Heart left ventricle (tissue), 16 donors: ENCODE measurements around the gene CCDC28B. TPM values are rescaled to one million over a fixed set of nuclear protein-coding genes. Genes with fewer than 3 reads are reported as not detected.

Experiments used
- ATAC-seq, 4 donors: fragments of 200-7000 bp; cut with Tn5 transposase; one replicate each; pipeline ENCODE4 v1.9.1; 2020 to 2022; ENCODE audit warnings: moderate library complexity in 4 of 4, mild to moderate bottlenecking in 3 of 4, moderate number of reproducible peaks in 1 of 4
- DNase-seq, 5 donors: peaks; one replicate each; pipeline ENCODE4 v3.0.0-alpha.2; 2020
- H3K27ac ChIP-seq, 12 donors: fragments of 200-600 bp; sonication (generic) in 4 of 12; one replicate each; pipeline versions ENCODE4 v1.5.0 to v1.8.0; 2016 to 2022; ENCODE audit warnings: mild to moderate bottlenecking in 2 of 12
- H3K27me3 ChIP-seq, 9 donors: fragments of 200-600 bp; sonication (generic) in 2 of 9; one replicate each; pipeline versions ENCODE4 v1.5.1 to v1.8.0; 2016 to 2022; ENCODE audit warnings: mild to moderate bottlenecking in 3 of 9
- H3K36me3 ChIP-seq, 9 donors: fragments of 200-600 bp; sonication (generic) in 2 of 9; one replicate each; pipeline versions ENCODE4 v1.5.0 to v1.8.0; 2018 to 2022; ENCODE audit warnings: mild to moderate bottlenecking in 2 of 9
- H3K4me1 ChIP-seq, 12 donors: fragments of 200-600 bp; sonication (generic) in 4 of 12; one replicate each; pipeline versions ENCODE4 v1.5.0 to v1.8.0; 2016 to 2022; ENCODE audit warnings: mild to moderate bottlenecking in 3 of 12
- H3K4me3 ChIP-seq, 12 donors: fragments of 200-600 bp; sonication (generic) in 4 of 12; one replicate each; pipeline versions ENCODE4 v1.5.0 to v1.8.0; 2017 to 2022; ENCODE audit warnings: mild to moderate bottlenecking in 9 of 12, moderate library complexity in 4 of 12
- H3K9me3 ChIP-seq, 12 donors: fragments of 200-600 bp; sonication (generic) in 4 of 12; one replicate each; pipeline versions ENCODE4 v1.5.0 to v1.8.0; 2016 to 2022; ENCODE audit warnings: mild to moderate bottlenecking in 1 of 12
- CTCF ChIP-seq, 12 donors: fragments of 200-600 bp; sonication (generic) in 4 of 12; IDR thresholded peaks; one replicate each; pipeline versions ENCODE4 v1.5.0 to v1.8.0; 2018 to 2022; ENCODE audit warnings: antibody characterized with exemption in 12 of 12, mild to moderate bottlenecking in 5 of 12
- POLR2A ChIP-seq, 2 donors: fragments of 450-650 bp; IDR thresholded peaks; one replicate each; pipeline ENCODE4 v1.6.1; 2017; ENCODE audit warnings: antibody characterized with exemption in 2 of 2, mild to moderate bottlenecking in 2 of 2, moderate library complexity in 2 of 2
- WGBS, 4 donors: extraction: QIAGEN DNeasy Blood & Tissue Kit in 2 of 4; methylation state at CpG; one replicate each; pipeline versions ENCODE4 v1.1.5 to v1.1.7; 2013 to 2018; 5-methylcytosine and 5-hydroxymethylcytosine counted together
- intact Hi-C, 10 donors: fragments of 100-400 bp; cut with DNase I; formaldehyde crosslinking; loops; one replicate each; pipeline versions ENCODE4 v1.11.1 to v1.14.2; 2022
- polyA plus RNA-seq, 2 donors: library from polyadenylated mRNA; stranded (reverse); fragments of 200-250 nt; gene quantifications; one replicate each; pipeline ENCODE4 v1.2.3, GENCODE V29; 2013
- total RNA-seq, 9 donors: library from RNA; depleted of rRNA in 2 of 9; stranded (reverse); fragments of >200 nt in 2 of 9; fragmentation: NEBNext Ultra II Directional in 3 of 9; extraction: Animal tissue kit (Norgen Biotek cat#: 25700) in 3 of 9; gene quantifications; one replicate each; pipeline versions ENCODE4 v1.1.0 to v1.2.4, GENCODE V29; 2016 to 2023
- donor health status: ischemic (EF 13 %, LVEDD 7.1; RV severe dilation, severe dysfunction).
- donor health status: healthy with polysubstance abuse.
- donor health status: DM: no; HTN: yes; CAD: no.
- donor health status: DM: no; HTN: no; CAD: no.
- donor health status: ischemic (EF 25% LVEDD 6.9; RV normal size, moderate dysfunction).
- donor health status: ischemic (EF 25% LVEDD 5.7; RV mildly dilated, moderate dysfunction).
- donor health status: healthy.
- donor health status: DM: yes; HTN: yes; CAD: no.
- donor health status: ischemic (EF 35%, LVEDD 5.7; RV mildly dilated, moderate dysfunction).
- donor health status: nonischemic (EF 11% LVEDD 7.7; RV severe dilation, severe dysfunction).
- donor health status: DM: yes; HTN: yes; CAD: no.
- donor health status: PGD.
- donor health status: ischemic (EF 29% LVEDD 5.4; RV normal size, mild dysfunction).
- donor health status: nonischemic (EF 23%, LVEDD 6.1; RV moderate dilation, normal function).

CCDC28B gene
- total and polyA plus RNA-seq, 11 donors, result 12.5 to 40.2 (median 17.0) TPM

- DNase-seq, result no peak
- H3K36me3 ChIP-seq, result peaks cover 2 to 100% (median 99%) of the 10 kb centered on the region in 9 donors
- TF ChIP-seq POLR2A (IDR thresholded peaks at IDR 0.05) (no peak), CTCF (IDR thresholded peaks at IDR 0.05) (no peak)
Measured at GRCh38 chr1:32192220-32192948, 8.0 kb upstream of the CCDC28B start.

GRCh38 chr1:32194984-32195383 lies 5.4 kb upstream of the CCDC28B start:
- Histone ChIP-seq H3K4me3 (no peak overlapping the region), H3K27me3 (no peaks in the 10 kb centered on the region), H3K36me3 (peaks cover 2 to 86% (median 81%) of the 10 kb centered on the region in 9 donors), H3K27ac (no peak overlapping the region), H3K4me1 (peaks cover 0 to 32% (median 12%) of the 10 kb centered on the region in 12 donors), H3K9me3 (no peaks in the 10 kb centered on the region)
- no peak for DNase-seq
- intact Hi-C loops, result no loop called here
- no peak for ATAC-seq
- TF ChIP-seq CTCF (IDR thresholded peaks at IDR 0.05), result no peak
- TF ChIP-seq POLR2A (IDR thresholded peaks at IDR 0.05), result no peak
- WGBS, 4 donors, result 84 to 95% (median 91%) methylated on average over 4 to 6 of the region's 6 CpGs

More at GRCh38 chr1:32192220-32192948, 8.0 kb upstream of the CCDC28B start:
- ATAC-seq, result no peak
- no peak overlapping the region for H3K27ac ChIP-seq
- H3K4me1 ChIP-seq, result peaks cover 0 to 17% (median 0%) of the 10 kb centered on the region in 12 donors
- H3K9me3 ChIP-seq, result no peaks in the 10 kb centered on the region
- no peak overlapping the region for H3K4me3 ChIP-seq
- WGBS, 4 donors, result 78 to 95% (median 89%) methylated on average over 8 of the region's 8 CpGs
- intact Hi-C loops, result no loop called here
- H3K27me3 ChIP-seq, result no peaks in the 10 kb centered on the region

GRCh38 chr1:32195531-32195930 lies 4.9 kb upstream of the CCDC28B start:
- no peak for TF ChIP-seq POLR2A (IDR thresholded peaks at IDR 0.05)
- TF ChIP-seq CTCF (IDR thresholded peaks at IDR 0.05), result no peak
- DNase-seq, result no peak
- intact Hi-C loops, result no loop called here
- no peak overlapping the region for H3K4me3 ChIP-seq
- H3K4me1 ChIP-seq, result peaks cover 0 to 35% (median 14%) of the 10 kb centered on the region in 12 donors
- H3K9me3 ChIP-seq, result no peaks in the 10 kb centered on the region
- WGBS, 4 donors, result 83 to 94% (median 87%) methylated on average over 3 of the region's 3 CpGs
- H3K27ac ChIP-seq, result no peak overlapping the region
- peaks cover 2 to 81% (median 76%) of the 10 kb centered on the region in 9 donors for H3K36me3 ChIP-seq
- H3K27me3 ChIP-seq, result no peaks in the 10 kb centered on the region
- ATAC-seq, result no peak

GRCh38 chr1:32195972-32196823 lies 4.2 kb upstream of the CCDC28B start:
- peaks cover 2 to 74% (median 69%) of the 10 kb centered on the region in 9 donors for H3K36me3 ChIP-seq
- H3K9me3 ChIP-seq, result no peaks in the 10 kb centered on the region
- ATAC-seq (no peak), DNase-seq (no peak)
- peak overlapping the region in 1 of 12 donors; percentile 9 for H3K27ac ChIP-seq
- H3K4me1 ChIP-seq, result peaks cover 0 to 39% (median 15%) of the 10 kb centered on the region in 12 donors
- no peaks in the 10 kb centered on the region for H3K27me3 ChIP-seq
- TF ChIP-seq POLR2A (IDR thresholded peaks at IDR 0.05), result no peak
- TF ChIP-seq CTCF (IDR thresholded peaks at IDR 0.05), result no peak
- intact Hi-C loops, result no loop called here
- no peak overlapping the region for H3K4me3 ChIP-seq
